HepG2 (cell line): Measurements from ENCODE around the gene POLRMT. TPM values are rescaled to one million over a fixed set of nuclear protein-coding genes. Genes with fewer than 3 reads are reported as not detected.

ENCODE experiments used
- ARNTL ChIP-seq: sonication (generic); formaldehyde crosslinking; IDR thresholded peaks from 2 replicates; pipeline ENCODE4 v1.4.0; 2020; ENCODE audit warnings: mild to moderate bottlenecking, missing genetic modification reagents
- CCDC6 ChIP-seq: sonication (generic); formaldehyde crosslinking; IDR thresholded peaks from 2 replicates; pipeline ENCODE4 v1.8.1; 2022; ENCODE audit warnings: mild to moderate bottlenecking, missing genetic modification reagents, moderate library complexity
- DPF2 ChIP-seq: sonication (generic); formaldehyde crosslinking; IDR thresholded peaks from 2 replicates; pipeline ENCODE4 v1.4.0; 2020; ENCODE audit warnings: mild to moderate bottlenecking, low read depth, missing genetic modification reagents, borderline replicate concordance
- FOSL2 ChIP-seq: sonication (generic); formaldehyde crosslinking; IDR thresholded peaks from 2 replicates; pipeline ENCODE4 v1.4.0; 2020; ENCODE audit warnings: missing genetic modification reagents
- KMT2A ChIP-seq: sonication (generic); formaldehyde crosslinking; IDR thresholded peaks from 2 replicates; pipeline ENCODE4 v1.4.0; 2020; ENCODE audit warnings: missing genetic modification reagents
- RFXANK ChIP-seq: IDR thresholded peaks from 2 replicates; pipeline ENCODE4 v1.6.1; 2016
- SMAD3 ChIP-seq: sonication (generic); formaldehyde crosslinking; IDR thresholded peaks from 2 replicates; pipeline ENCODE4 v1.4.0; 2020; ENCODE audit warnings: missing genetic modification reagents
- WIZ ChIP-seq: sonication (generic); formaldehyde crosslinking; IDR thresholded peaks from 2 replicates; pipeline ENCODE4 v1.5.1; 2020; ENCODE audit warnings: mild to moderate bottlenecking, missing genetic modification reagents
- ZC3H4 ChIP-seq: sonication (generic); formaldehyde crosslinking; IDR thresholded peaks from 2 replicates; pipeline ENCODE4 v1.4.0; 2020; ENCODE audit warnings: missing genetic modification reagents, borderline replicate concordance
- ZNF136 ChIP-seq: sonication (generic); formaldehyde crosslinking; IDR thresholded peaks from 2 replicates; pipeline ENCODE4 v1.8.1; 2022; ENCODE audit warnings: low read depth, mild to moderate bottlenecking, moderate library complexity, missing genetic modification reagents
- ZNF724P ChIP-seq: sonication (generic); formaldehyde crosslinking; IDR thresholded peaks from 2 replicates; pipeline ENCODE4 v1.8.0; 2022; ENCODE audit warnings: missing genetic modification reagents, borderline replicate concordance
- polyA plus RNA-seq, 8 experiments: library from polyadenylated mRNA; depleted of rRNA in 3 of 8; stranded (reverse) in 7 of 8; unstranded in 1 of 8; fragments of >200 nt; fragmentation: Illumina TruSeq in 4 of 8; extraction: Trizol in 4 of 8; gene quantifications; 2 replicates each; pipeline versions ENCODE4 v1.2.1 to v1.2.3, GENCODE V29; 2011 to 2016; ENCODE audit warnings: low read depth in 4 of 8, missing spikeins in 1 of 8, mixed read lengths in 1 of 8; ENCODE audit not compliant: insufficient read depth in 1 of 8
- total RNA-seq, 5 experiments: library from RNA; depleted of rRNA; stranded (reverse); fragments of >200 nt; fragmentation: Illumina TruSeq; extraction: Trizol; gene quantifications; 2 replicates each; pipeline ENCODE4 v1.2.3, GENCODE V29; 2016; ENCODE audit warnings: low read depth in 1 of 5
- TF ChIP-seq, protein P1 (sequence below): sonication (generic); formaldehyde crosslinking; IDR thresholded peaks from 2 replicates; pipeline ENCODE4 v1.4.0; 2020; ENCODE audit warnings: mild to moderate bottlenecking, missing genetic modification reagents
- TF ChIP-seq, protein P2 (sequence below): sonication (generic); formaldehyde crosslinking; IDR thresholded peaks from 2 replicates; pipeline ENCODE4 v1.5.1; 2020; ENCODE audit warnings: mild to moderate bottlenecking, missing genetic modification reagents, borderline replicate concordance
- TF ChIP-seq, protein P3 (sequence below): sonication (generic); formaldehyde crosslinking; conservative IDR thresholded peaks from 2 replicates; pipeline ENCODE4 v1.4.0; 2020; ENCODE audit warnings: mild to moderate bottlenecking, missing genetic modification reagents, moderate library complexity
- TF ChIP-seq, protein P4 (sequence below): sonication (generic); formaldehyde crosslinking; IDR thresholded peaks from 2 replicates; pipeline ENCODE4 v1.5.0; 2020; ENCODE audit warnings: mild to moderate bottlenecking, missing genetic modification reagents
- TF ChIP-seq, protein P5 (sequence below), 2 experiments: sonication (generic) in 1 of 2; formaldehyde crosslinking in 1 of 2; IDR thresholded peaks; 2 replicates each; pipeline versions ENCODE4 v1.4.0 to v1.6.1; 2018 to 2020; ENCODE audit warnings: missing genetic modification reagents in 2 of 2, borderline replicate concordance in 1 of 2, low read depth in 1 of 2, mild to moderate bottlenecking in 1 of 2, missing biosample characterization in 1 of 2
- TF ChIP-seq, protein P6 (sequence below): IDR thresholded peaks from 2 replicates; pipeline ENCODE4 v1.6.1; 2016

POLRMT gene
- total and polyA plus RNA-seq, 2 of the 13 experiments (the other 11 are each of a cell fraction or from before 2014, with no cell fraction given) = 78.0 to 101 TPM

DNA sequence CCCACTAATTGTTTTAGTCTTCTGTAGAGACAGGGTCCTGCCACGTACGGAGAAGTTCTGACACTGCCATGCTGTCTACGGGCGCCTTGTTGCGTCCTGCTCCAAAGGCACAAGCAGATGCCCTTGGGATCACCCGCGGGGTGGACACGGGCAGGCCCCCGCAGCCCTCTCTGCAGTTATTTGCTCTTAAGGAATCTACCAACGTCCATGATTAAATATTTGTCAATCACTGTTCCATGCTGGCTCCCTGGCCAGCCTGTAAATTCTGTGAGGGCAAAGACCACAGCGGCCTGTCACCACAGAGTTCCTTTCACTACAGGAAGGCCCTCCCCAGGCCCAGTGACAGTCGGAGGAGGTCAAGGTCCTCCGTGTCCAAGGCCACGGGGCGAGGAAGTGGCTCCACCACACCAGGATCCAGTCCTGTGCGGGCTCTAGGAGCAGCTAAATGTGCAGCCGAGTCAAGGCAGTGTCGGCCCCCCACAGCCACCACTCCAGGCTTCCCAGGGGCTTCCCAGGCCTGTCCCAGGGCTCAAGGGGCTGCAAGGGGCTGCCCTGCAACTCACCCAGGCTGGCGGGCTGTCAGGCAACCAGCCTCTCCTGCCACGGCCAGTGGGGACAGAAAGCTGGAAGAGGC, 27.6 kb upstream of the POLRMT start (continued):
- TF ChIP-seq WIZ (CRISPR knock-in tag) (no peak), SMAD3 (peak; percentile 77; the same call in 1 of the 2 replicates), DPF2 (CRISPR knock-in tag) (peak; percentile 56; the same call in 1 of the 2 replicates), KMT2A (peak; percentile 70), CCDC6 (CRISPR knock-in tag) (no peak), FOSL2 (CRISPR knock-in tag) (peak; percentile 50; the same call in 1 of the 2 replicates), ARNTL (CRISPR knock-in tag) (no peak), ZNF136 (no peak), ZNF724P (CRISPR knock-in tag) (no peak), RFXANK (CRISPR knock-in tag) (0 out of 2 replicates have a peak, but pooled peaks have one; percentile 27), ZC3H4 (no peak)
- TF ChIP-seq, protein P1, sequence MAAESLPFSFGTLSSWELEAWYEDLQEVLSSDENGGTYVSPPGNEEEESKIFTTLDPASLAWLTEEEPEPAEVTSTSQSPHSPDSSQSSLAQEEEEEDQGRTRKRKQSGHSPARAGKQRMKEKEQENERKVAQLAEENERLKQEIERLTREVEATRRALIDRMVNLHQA = no peak
- TF ChIP-seq, protein P2, sequence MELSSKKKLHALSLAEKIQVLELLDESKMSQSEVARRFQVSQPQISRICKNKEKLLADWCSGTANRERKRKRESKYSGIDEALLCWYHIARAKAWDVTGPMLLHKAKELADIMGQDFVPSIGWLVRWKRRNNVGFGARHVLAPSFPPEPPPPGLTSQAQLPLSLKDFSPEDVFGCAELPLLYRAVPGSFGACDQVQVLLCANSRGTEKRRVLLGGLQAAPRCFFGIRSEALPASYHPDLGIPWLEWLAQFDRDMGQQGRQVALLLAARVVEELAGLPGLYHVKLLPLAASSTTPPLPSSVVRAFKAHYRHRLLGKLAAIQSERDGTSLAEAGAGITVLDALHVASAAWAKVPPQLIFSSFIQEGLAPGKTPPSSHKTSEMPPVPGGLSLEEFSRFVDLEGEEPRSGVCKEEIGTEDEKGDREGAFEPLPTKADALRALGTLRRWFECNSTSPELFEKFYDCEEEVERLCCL (CRISPR knock-in tag) = no peak
- TF ChIP-seq, protein P3, sequence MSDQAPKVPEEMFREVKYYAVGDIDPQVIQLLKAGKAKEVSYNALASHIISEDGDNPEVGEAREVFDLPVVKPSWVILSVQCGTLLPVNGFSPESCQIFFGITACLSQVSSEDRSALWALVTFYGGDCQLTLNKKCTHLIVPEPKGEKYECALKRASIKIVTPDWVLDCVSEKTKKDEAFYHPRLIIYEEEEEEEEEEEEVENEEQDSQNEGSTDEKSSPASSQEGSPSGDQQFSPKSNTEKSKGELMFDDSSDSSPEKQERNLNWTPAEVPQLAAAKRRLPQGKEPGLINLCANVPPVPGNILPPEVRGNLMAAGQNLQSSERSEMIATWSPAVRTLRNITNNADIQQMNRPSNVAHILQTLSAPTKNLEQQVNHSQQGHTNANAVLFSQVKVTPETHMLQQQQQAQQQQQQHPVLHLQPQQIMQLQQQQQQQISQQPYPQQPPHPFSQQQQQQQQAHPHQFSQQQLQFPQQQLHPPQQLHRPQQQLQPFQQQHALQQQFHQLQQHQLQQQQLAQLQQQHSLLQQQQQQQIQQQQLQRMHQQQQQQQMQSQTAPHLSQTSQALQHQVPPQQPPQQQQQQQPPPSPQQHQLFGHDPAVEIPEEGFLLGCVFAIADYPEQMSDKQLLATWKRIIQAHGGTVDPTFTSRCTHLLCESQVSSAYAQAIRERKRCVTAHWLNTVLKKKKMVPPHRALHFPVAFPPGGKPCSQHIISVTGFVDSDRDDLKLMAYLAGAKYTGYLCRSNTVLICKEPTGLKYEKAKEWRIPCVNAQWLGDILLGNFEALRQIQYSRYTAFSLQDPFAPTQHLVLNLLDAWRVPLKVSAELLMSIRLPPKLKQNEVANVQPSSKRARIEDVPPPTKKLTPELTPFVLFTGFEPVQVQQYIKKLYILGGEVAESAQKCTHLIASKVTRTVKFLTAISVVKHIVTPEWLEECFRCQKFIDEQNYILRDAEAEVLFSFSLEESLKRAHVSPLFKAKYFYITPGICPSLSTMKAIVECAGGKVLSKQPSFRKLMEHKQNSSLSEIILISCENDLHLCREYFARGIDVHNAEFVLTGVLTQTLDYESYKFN = peak; percentile 95
- TF ChIP-seq, protein P4, sequence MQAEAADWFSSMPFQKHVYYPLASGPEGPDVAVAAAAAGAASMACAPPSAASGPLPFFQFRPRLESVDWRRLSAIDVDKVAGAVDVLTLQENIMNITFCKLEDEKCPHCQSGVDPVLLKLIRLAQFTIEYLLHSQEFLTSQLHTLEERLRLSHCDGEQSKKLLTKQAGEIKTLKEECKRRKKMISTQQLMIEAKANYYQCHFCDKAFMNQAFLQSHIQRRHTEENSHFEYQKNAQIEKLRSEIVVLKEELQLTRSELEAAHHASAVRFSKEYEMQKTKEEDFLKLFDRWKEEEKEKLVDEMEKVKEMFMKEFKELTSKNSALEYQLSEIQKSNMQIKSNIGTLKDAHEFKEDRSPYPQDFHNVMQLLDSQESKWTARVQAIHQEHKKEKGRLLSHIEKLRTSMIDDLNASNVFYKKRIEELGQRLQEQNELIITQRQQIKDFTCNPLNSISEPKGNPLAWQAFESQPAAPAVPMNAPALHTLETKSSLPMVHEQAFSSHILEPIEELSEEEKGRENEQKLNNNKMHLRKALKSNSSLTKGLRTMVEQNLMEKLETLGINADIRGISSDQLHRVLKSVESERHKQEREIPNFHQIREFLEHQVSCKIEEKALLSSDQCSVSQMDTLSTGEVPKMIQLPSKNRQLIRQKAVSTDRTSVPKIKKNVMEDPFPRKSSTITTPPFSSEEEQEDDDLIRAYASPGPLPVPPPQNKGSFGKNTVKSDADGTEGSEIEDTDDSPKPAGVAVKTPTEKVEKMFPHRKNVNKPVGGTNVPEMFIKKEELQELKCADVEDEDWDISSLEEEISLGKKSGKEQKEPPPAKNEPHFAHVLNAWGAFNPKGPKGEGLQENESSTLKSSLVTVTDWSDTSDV = 0 out of 2 replicates have a peak, but pooled peaks have one; percentile 73
- TF ChIP-seq, protein P5, sequence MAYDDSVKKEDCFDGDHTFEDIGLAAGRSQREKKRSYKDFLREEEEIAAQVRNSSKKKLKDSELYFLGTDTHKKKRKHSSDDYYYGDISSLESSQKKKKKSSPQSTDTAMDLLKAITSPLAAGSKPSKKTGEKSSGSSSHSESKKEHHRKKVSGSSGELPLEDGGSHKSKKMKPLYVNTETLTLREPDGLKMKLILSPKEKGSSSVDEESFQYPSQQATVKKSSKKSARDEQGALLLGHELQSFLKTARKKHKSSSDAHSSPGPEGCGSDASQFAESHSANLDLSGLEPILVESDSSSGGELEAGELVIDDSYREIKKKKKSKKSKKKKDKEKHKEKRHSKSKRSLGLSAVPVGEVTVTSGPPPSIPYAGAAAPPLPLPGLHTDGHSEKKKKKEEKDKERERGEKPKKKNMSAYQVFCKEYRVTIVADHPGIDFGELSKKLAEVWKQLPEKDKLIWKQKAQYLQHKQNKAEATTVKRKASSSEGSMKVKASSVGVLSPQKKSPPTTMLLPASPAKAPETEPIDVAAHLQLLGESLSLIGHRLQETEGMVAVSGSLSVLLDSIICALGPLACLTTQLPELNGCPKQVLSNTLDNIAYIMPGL (CRISPR knock-in tag; IDR thresholded peaks at IDR 0.05; ENCODE audit: borderline replicate concordance in 1 of 2, low read depth in 1 of 2) = peak; percentile 48 to 67
- TF ChIP-seq, protein P6, sequence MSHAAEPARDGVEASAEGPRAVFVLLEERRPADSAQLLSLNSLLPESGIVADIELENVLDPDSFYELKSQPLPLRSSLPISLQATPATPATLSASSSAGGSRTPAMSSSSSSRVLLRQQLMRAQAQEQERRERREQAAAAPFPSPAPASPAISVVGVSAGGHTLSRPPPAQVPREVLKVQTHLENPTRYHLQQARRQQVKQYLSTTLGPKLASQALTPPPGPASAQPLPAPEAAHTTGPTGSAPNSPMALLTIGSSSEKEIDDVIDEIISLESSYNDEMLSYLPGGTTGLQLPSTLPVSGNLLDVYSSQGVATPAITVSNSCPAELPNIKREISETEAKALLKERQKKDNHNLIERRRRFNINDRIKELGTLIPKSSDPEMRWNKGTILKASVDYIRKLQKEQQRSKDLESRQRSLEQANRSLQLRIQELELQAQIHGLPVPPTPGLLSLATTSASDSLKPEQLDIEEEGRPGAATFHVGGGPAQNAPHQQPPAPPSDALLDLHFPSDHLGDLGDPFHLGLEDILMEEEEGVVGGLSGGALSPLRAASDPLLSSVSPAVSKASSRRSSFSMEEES (CRISPR knock-in tag) = no peak; the same call in 1 of the 2 replicates
